ENCODE data around the gene OR2AE1. TPM values are rescaled to one million over a fixed set of nuclear protein-coding genes. Genes with fewer than 3 reads are reported as not detected.

Gene OR2AE1
- total and polyA plus RNA-seq, 2 of the 4 experiments (the other 2 are of a cell fraction), result 0.17 to 0.18 TPM

- TF ChIP-seq MXI1 (IDR thresholded peaks at IDR 0.05; ENCODE audit: borderline replicate concordance, low read depth, low read length) (no peak), MAZ (IDR thresholded peaks at IDR 0.05; ENCODE audit: borderline replicate concordance, low read depth, low read length) (no peak)
Measured at GRCh38 chr7:99926321-99926720, 49.5 kb upstream of the OR2AE1 start (continued).

GRCh38 chr7:99923200-99923599, 46.4 kb upstream of the OR2AE1 start:
- no peak overlapping the region for H3K23ac ChIP-seq (ENCODE audit: low read depth, low read length)
- no peak overlapping the region for H3K4me2 ChIP-seq (ENCODE audit: low read depth, low read length)
- H4K8ac ChIP-seq (ENCODE audit: low read depth in 2 of 2, low read length in 2 of 2), result no peak overlapping the region
- peaks cover 2% of the 10 kb centered on the region for H3K36me3 ChIP-seq (ENCODE audit: control insufficient read depth, insufficient read depth, low read length)
- DNase-seq, result no peak
- CTCF ChIA-PET, result interaction anchor here (0.6 kb wide), 3 partner anchors 17 to 112 kb away, joined by 3 to 4 read pairs (median 3); no protein-coding TSS in a partner anchor
- no peak overlapping the region for H4K91ac ChIP-seq (ENCODE audit: insufficient read depth, low read depth, low read length)
- H3K9me3 ChIP-seq (ENCODE audit: control insufficient read depth, insufficient read depth, low read length), result no peaks in the 10 kb centered on the region
- no peaks in the 10 kb centered on the region for H3K4me1 ChIP-seq (ENCODE audit: control insufficient read depth, insufficient read depth, low read length)
- no peak overlapping the region for H2BK20ac ChIP-seq (ENCODE audit: low read depth, low read length)
- dilution Hi-C loops (cut with HindIII; ENCODE audit: low sequenced_read_pairs, unreplicated experiment), result no loop called here
- H4K5ac ChIP-seq (ENCODE audit: low read depth, low read length), result no peak overlapping the region
- POLR2A ChIA-PET (ENCODE audit: unreplicated experiment), result interaction anchor here (0.6 kb wide), 1 partner anchor 9 kb away, joined by 3 read pairs; no protein-coding TSS in a partner anchor
- no peak overlapping the region for H2BK5ac ChIP-seq (ENCODE audit: low read depth, low read length, poor library complexity, severe bottlenecking)
- H3K18ac ChIP-seq (ENCODE audit: low read depth, low read length), result no peak overlapping the region
- no peaks in the 10 kb centered on the region for H3K9me1 ChIP-seq (ENCODE audit: insufficient read depth, low read length)
- no peak overlapping the region for H3K56ac ChIP-seq (ENCODE audit: extremely low read depth, insufficient read depth, low read length)
- no peak overlapping the region for H3K27ac ChIP-seq (ENCODE audit: insufficient read depth, low read length)
- H3K9ac ChIP-seq (ENCODE audit: low read depth, low read length), result no peak overlapping the region
- intact Hi-C loops (cut with micrococcal nuclease), result loop anchor here (10.0 kb wide), 1 partner anchor 132 kb away; no protein-coding TSS in a partner anchor
- H3K14ac ChIP-seq (replicated peaks; ENCODE audit: low read depth, low read length), result no peak overlapping the region
- no peak overlapping the region for H2BK120ac ChIP-seq (ENCODE audit: low read depth, low read length)
- H3K4ac ChIP-seq (ENCODE audit: low read depth, low read length), result no peak overlapping the region
- H3K4me3 ChIP-seq (ENCODE audit: insufficient read depth, low read depth, low read length), result no peak overlapping the region
- no peak for TF ChIP-seq MAFK (IDR thresholded peaks at IDR 0.05; ENCODE audit: low read depth, low read length)
- in situ Hi-C loops (cut with MboI; ENCODE audit: low sequenced_read_pairs), result no loop called here
- H2AFZ ChIP-seq (replicated peaks; ENCODE audit: low read length, poor library complexity), result no peak overlapping the region
- peaks cover 3 to 19% of the 10 kb centered on the region in 2 experiments for H3K79me1 ChIP-seq (ENCODE audit: low read depth in 1 of 2, low read length in 2 of 2)
- no peak overlapping the region for H2AK9ac ChIP-seq (replicated peaks; ENCODE audit: low read depth, low read length, poor library complexity)
- H2AK5ac ChIP-seq (ENCODE audit: low read depth, low read length), result no peak overlapping the region
- ATAC-seq (ENCODE audit: low read depth), result no peak
- 100% methylated on average over 1 of the region's 3 CpGs; no CpG with 5 or more reads in 1 of the 2 experiments for WGBS, 2 experiments (ENCODE audit: extremely low coverage in 2 of 2, insufficient read length in 1 of 2)
- no TSS peak for BruUV-seq (replicated peaks)
- peaks cover 3% of the 10 kb centered on the region; the same call in 1 of the 2 replicates for H4K20me1 ChIP-seq (ENCODE audit: insufficient read depth, low read length)
- peaks cover 4% of the 10 kb centered on the region for H3K27me3 ChIP-seq (ENCODE audit: control insufficient read depth, insufficient read depth, low read length)
- H2BK15ac ChIP-seq (ENCODE audit: low read depth, low read length), result no peak overlapping the region
